H1 (cell line): ENCODE data around the gene TPRN. TPM values are rescaled to one million over a fixed set of nuclear protein-coding genes. Genes with fewer than 3 reads are reported as not detected.

Experiments
- BRCA1 ChIP-seq: IDR thresholded peaks from 2 replicates; pipeline ENCODE4 v1.6.1; 2012; ENCODE audit warnings: low read depth, low read length, improper control_type of control experiment
- CHD1 ChIP-seq: IDR thresholded peaks from 2 replicates; pipeline ENCODE4 v1.6.1; 2012; ENCODE audit warnings: low read depth, low read length, improper control_type of control experiment
- GABPA ChIP-seq: IDR thresholded peaks from 2 replicates; pipeline ENCODE4 v1.6.1; 2011; ENCODE audit warnings: mild to moderate bottlenecking, low read length, moderate library complexity, borderline replicate concordance; ENCODE audit not compliant: insufficient read depth
- PHF8 ChIP-seq: fragments of 200-600 bp; sonication (generic); conservative IDR thresholded peaks from 2 replicates; pipeline ENCODE4 v1.7.1; 2012; ENCODE audit warnings: low read depth, mild to moderate bottlenecking, inconsistent platforms, low read length, moderate library complexity
- SIRT6 ChIP-seq: IDR thresholded peaks from one replicate; pipeline ENCODE4 v1.7.1; 2012; ENCODE audit warnings: low read length, inconsistent platforms
- SIX5 ChIP-seq: IDR thresholded peaks from 2 replicates; pipeline ENCODE4 v1.6.1; 2011; ENCODE audit warnings: mild to moderate bottlenecking, low read depth, low read length
- TCF12 ChIP-seq: IDR thresholded peaks from 2 replicates; pipeline ENCODE4 v1.6.1; 2011; ENCODE audit warnings: low read depth, mild to moderate bottlenecking, low read length
- polyA plus RNA-seq, 7 experiments: library from polyadenylated mRNA; depleted of rRNA in 3 of 7; stranded (reverse) in 5 of 7; unstranded in 2 of 7; fragments of >200 nt in 5 of 7; fragments of 200-250 nt in 2 of 7; gene quantifications; 1 replicate in 5 of 7; 2 replicates in 1 of 7; 4 replicates in 1 of 7; pipeline versions ENCODE4 v1.2.1 to v1.2.3, GENCODE V29; 2011 to 2013; ENCODE audit warnings: missing spikeins in 2 of 7, mixed read lengths in 2 of 7
- total RNA-seq: library from RNA; stranded (reverse); fragmentation: NEBNext Ultra II Directional; extraction: Animal tissue kit (Norgen Biotek cat#: 25700); gene quantifications from 2 replicates; pipeline ENCODE4 v1.2.1, GENCODE V29; 2021
- TF ChIP-seq, protein P1 (sequence below): fragments of 300-600 bp; sonication (generic); IDR thresholded peaks from 2 replicates; pipeline ENCODE4 v1.7.1; 2012; ENCODE audit warnings: low read length, moderate library complexity, mild to moderate bottlenecking, inconsistent platforms; ENCODE audit not compliant: insufficient replicate concordance

TPRN gene
- total and polyA plus RNA-seq, 2 of the 8 experiments (the other 6 are each of a cell fraction or from before 2014, with no cell fraction given) = 9.7 to 23.2 TPM

GRCh38 chr9:137195525-137196220 is 4.9 kb downstream of the TPRN start (continued):
- TF ChIP-seq, protein P1, sequence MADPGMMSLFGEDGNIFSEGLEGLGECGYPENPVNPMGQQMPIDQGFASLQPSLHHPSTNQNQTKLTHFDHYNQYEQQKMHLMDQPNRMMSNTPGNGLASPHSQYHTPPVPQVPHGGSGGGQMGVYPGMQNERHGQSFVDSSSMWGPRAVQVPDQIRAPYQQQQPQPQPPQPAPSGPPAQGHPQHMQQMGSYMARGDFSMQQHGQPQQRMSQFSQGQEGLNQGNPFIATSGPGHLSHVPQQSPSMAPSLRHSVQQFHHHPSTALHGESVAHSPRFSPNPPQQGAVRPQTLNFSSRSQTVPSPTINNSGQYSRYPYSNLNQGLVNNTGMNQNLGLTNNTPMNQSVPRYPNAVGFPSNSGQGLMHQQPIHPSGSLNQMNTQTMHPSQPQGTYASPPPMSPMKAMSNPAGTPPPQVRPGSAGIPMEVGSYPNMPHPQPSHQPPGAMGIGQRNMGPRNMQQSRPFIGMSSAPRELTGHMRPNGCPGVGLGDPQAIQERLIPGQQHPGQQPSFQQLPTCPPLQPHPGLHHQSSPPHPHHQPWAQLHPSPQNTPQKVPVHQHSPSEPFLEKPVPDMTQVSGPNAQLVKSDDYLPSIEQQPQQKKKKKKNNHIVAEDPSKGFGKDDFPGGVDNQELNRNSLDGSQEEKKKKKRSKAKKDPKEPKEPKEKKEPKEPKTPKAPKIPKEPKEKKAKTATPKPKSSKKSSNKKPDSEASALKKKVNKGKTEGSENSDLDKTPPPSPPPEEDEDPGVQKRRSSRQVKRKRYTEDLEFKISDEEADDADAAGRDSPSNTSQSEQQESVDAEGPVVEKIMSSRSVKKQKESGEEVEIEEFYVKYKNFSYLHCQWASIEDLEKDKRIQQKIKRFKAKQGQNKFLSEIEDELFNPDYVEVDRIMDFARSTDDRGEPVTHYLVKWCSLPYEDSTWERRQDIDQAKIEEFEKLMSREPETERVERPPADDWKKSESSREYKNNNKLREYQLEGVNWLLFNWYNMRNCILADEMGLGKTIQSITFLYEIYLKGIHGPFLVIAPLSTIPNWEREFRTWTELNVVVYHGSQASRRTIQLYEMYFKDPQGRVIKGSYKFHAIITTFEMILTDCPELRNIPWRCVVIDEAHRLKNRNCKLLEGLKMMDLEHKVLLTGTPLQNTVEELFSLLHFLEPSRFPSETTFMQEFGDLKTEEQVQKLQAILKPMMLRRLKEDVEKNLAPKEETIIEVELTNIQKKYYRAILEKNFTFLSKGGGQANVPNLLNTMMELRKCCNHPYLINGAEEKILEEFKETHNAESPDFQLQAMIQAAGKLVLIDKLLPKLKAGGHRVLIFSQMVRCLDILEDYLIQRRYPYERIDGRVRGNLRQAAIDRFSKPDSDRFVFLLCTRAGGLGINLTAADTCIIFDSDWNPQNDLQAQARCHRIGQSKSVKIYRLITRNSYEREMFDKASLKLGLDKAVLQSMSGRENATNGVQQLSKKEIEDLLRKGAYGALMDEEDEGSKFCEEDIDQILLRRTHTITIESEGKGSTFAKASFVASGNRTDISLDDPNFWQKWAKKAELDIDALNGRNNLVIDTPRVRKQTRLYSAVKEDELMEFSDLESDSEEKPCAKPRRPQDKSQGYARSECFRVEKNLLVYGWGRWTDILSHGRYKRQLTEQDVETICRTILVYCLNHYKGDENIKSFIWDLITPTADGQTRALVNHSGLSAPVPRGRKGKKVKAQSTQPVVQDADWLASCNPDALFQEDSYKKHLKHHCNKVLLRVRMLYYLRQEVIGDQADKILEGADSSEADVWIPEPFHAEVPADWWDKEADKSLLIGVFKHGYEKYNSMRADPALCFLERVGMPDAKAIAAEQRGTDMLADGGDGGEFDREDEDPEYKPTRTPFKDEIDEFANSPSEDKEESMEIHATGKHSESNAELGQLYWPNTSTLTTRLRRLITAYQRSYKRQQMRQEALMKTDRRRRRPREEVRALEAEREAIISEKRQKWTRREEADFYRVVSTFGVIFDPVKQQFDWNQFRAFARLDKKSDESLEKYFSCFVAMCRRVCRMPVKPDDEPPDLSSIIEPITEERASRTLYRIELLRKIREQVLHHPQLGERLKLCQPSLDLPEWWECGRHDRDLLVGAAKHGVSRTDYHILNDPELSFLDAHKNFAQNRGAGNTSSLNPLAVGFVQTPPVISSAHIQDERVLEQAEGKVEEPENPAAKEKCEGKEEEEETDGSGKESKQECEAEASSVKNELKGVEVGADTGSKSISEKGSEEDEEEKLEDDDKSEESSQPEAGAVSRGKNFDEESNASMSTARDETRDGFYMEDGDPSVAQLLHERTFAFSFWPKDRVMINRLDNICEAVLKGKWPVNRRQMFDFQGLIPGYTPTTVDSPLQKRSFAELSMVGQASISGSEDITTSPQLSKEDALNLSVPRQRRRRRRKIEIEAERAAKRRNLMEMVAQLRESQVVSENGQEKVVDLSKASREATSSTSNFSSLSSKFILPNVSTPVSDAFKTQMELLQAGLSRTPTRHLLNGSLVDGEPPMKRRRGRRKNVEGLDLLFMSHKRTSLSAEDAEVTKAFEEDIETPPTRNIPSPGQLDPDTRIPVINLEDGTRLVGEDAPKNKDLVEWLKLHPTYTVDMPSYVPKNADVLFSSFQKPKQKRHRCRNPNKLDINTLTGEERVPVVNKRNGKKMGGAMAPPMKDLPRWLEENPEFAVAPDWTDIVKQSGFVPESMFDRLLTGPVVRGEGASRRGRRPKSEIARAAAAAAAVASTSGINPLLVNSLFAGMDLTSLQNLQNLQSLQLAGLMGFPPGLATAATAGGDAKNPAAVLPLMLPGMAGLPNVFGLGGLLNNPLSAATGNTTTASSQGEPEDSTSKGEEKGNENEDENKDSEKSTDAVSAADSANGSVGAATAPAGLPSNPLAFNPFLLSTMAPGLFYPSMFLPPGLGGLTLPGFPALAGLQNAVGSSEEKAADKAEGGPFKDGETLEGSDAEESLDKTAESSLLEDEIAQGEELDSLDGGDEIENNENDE = no peak
- no peak for TF ChIP-seq GABPA
- TF ChIP-seq BRCA1 = no peak
- TF ChIP-seq TCF12 = no peak
- TF ChIP-seq SIX5 = no peak
- no peak for TF ChIP-seq SIRT6
- no peak for TF ChIP-seq PHF8
- TF ChIP-seq CHD1 = no peak
